GM21528 (cell line): ENCODE data around the gene LCOR.
"Not testable (repeated sequence)": the region's sequence is repeated elsewhere in the genome, so short reads cannot be mapped to it uniquely, and the experiment has no call there.

Experiments used
- ATAC-seq: cut with Tn5 transposase; IDR thresholded peaks from one replicate; pipeline ENCODE4 v1.9.1; 2021; ENCODE audit warnings: mild to moderate bottlenecking, moderate library complexity; ENCODE audit not compliant: unreplicated experiment, low FRiP score

LCOR gene

GRCh38 chr10:97025613-97026242, 193.6 kb downstream of the LCOR start:
- no peak for ATAC-seq

- no peak for ATAC-seq
These were observed 196.2 kb downstream of the LCOR start for GRCh38 chr10:97028126-97028831.

- no peak for ATAC-seq
These were observed 196.7 kb downstream of the LCOR start for GRCh38 chr10:97028832-97029178.

- no peak for ATAC-seq
These were observed 197.2 kb downstream of the LCOR start for GRCh38 chr10:97029271-97029670.

GRCh38 chr10:97030894-97031293, 198.8 kb downstream of the LCOR start:
- no peak for ATAC-seq

GRCh38 chr10:97031459-97031858, 199.4 kb downstream of the LCOR start:
- ATAC-seq, result no peak

GRCh38 chr10:97032624-97033023, 200.5 kb downstream of the LCOR start:
- no peak for ATAC-seq

GRCh38 chr10:97033841-97034240, 201.7 kb downstream of the LCOR start:
- ATAC-seq, result not testable (repeated sequence)

GRCh38 chr10:97034301-97034700, 202.2 kb downstream of the LCOR start:
- ATAC-seq, result no peak

- no peak for ATAC-seq
These were observed 203.1 kb downstream of the LCOR start for GRCh38 chr10:97034958-97035769.

GRCh38 chr10:97037365-97038361, 205.6 kb downstream of the LCOR start:
- peak; percentile 78 for ATAC-seq

GRCh38 chr10:97038688-97039087, 206.6 kb downstream of the LCOR start:
- ATAC-seq, result no peak

- no peak for ATAC-seq
These were observed 207.6 kb downstream of the LCOR start for GRCh38 chr10:97039538-97040247.

GRCh38 chr10:97040248-97040584, 208.1 kb downstream of the LCOR start:
- ATAC-seq, result no peak

GRCh38 chr10:97040706-97041105, 208.6 kb downstream of the LCOR start:
- ATAC-seq, result no peak

- ATAC-seq, result no peak
These were observed 210.0 kb downstream of the LCOR start for GRCh38 chr10:97042081-97042480.

- no peak for ATAC-seq
These were observed 210.8 kb downstream of the LCOR start for GRCh38 chr10:97042716-97043562.

- no peak for ATAC-seq
These were observed 211.4 kb downstream of the LCOR start for GRCh38 chr10:97043563-97043855.
